HFFc6 (cell line): ENCODE results near the gene CHST12. TPM values are rescaled to one million over a fixed set of nuclear protein-coding genes. Genes with fewer than 3 reads are reported as not detected.

ENCODE experiments used
- DNase-seq: peaks from one replicate; pipeline ENCODE4 v3.0.0-alpha.2; 2018
- H3K27ac Mint-ChIP-seq: 2 replicates; pipeline ENCODE4 v1.8.0; 2020; ENCODE audit warnings: mild to moderate bottlenecking, mixed read lengths
- H3K27me3 Mint-ChIP-seq: 2 replicates; pipeline ENCODE4 v1.8.0; 2021; ENCODE audit warnings: mild to moderate bottlenecking, moderate library complexity, mixed read lengths; ENCODE audit not compliant: insufficient read depth
- H3K36me3 Mint-ChIP-seq: 2 replicates; pipeline ENCODE4 v1.8.0; 2021; ENCODE audit warnings: low read depth, mixed read lengths
- H3K4me1 Mint-ChIP-seq: 2 replicates; pipeline ENCODE4 v1.8.0; 2020; ENCODE audit warnings: low read depth, mixed read lengths
- H3K4me3 Mint-ChIP-seq: 2 replicates; pipeline ENCODE4 v1.8.0; 2020; ENCODE audit warnings: mild to moderate bottlenecking, moderate library complexity, mixed read lengths
- H3K9me3 Mint-ChIP-seq: 2 replicates; pipeline ENCODE4 v1.8.0; 2020; ENCODE audit warnings: mild to moderate bottlenecking, mixed read lengths
- total RNA-seq, 6 experiments: library from RNA; stranded (reverse); fragmentation: NEBNext Ultra II Directional; extraction: Animal tissue kit (Norgen Biotek cat#: 25700); gene quantifications; 2 replicates in 1 of 6; 3 replicates in 5 of 6; pipeline ENCODE4 v1.2.3, GENCODE V29; 2021
- TF ChIP-seq, protein P1 (sequence below): fragments of 200-600 bp; sonication (generic); IDR thresholded peaks from 2 replicates; pipeline ENCODE4 v1.5.0; 2021; ENCODE audit warnings: antibody characterized with exemption, mild to moderate bottlenecking

The CHST12 gene
- total RNA-seq, 6 experiments from 2014 or later, result 25.7 to 31.4 (median 27.2) TPM

DNA sequence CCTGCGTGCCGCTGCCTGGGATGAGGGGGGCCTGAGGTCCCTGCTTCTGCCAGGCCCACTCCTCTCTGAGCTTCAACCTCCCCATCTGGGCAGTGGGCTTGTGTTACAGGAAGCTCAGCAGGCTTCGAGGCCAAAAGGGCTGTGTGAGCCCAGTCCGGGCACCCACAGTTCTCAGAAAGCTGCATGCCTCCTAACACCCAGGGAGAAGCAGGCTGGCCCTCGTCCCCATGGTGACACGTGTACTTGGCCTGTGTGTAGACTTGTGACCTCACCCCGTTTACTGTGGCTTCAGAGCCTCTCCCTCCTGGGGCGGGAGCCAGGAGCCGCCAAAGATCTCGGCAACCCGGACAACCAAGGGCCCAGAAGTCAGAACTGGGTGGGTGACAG is 75.0 kb downstream of the CHST12 start:
- no peak overlapping the region; the same call in 1 of the 2 replicates for H3K27ac Mint-ChIP-seq
- H3K4me1 Mint-ChIP-seq, result peaks cover 8% of the 10 kb centered on the region
- DNase-seq, result no peak

DNA sequence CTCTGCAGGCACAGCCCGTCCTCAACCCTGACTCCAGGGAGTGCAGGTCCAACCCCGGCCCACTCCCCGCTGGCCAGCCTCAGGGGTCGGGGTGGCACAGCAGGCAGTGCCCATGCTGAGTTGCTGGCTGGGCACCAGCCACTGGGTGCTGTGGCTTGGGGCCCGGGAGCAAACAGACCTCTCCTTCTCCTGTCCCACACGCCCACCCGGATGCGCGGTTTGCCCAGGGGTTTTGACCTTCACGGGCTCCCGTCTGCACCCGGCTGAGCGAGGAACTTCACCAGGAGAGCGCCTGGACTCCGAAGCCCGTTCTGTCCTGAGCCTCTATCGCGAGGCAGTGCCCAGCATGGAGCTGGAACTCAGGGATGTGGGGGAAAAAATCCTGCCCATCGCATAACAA is 75.4 kb downstream of the CHST12 start:
- Mint-ChIP-seq H3K27me3 (peaks cover 10% of the 10 kb centered on the region), H3K4me1 (peaks cover 8% of the 10 kb centered on the region), H3K36me3 (no peaks in the 10 kb centered on the region), H3K4me3 (no peak overlapping the region), H3K9me3 (peaks cover 9% of the 10 kb centered on the region), H3K27ac (no peak overlapping the region)
- TF ChIP-seq, protein P1, sequence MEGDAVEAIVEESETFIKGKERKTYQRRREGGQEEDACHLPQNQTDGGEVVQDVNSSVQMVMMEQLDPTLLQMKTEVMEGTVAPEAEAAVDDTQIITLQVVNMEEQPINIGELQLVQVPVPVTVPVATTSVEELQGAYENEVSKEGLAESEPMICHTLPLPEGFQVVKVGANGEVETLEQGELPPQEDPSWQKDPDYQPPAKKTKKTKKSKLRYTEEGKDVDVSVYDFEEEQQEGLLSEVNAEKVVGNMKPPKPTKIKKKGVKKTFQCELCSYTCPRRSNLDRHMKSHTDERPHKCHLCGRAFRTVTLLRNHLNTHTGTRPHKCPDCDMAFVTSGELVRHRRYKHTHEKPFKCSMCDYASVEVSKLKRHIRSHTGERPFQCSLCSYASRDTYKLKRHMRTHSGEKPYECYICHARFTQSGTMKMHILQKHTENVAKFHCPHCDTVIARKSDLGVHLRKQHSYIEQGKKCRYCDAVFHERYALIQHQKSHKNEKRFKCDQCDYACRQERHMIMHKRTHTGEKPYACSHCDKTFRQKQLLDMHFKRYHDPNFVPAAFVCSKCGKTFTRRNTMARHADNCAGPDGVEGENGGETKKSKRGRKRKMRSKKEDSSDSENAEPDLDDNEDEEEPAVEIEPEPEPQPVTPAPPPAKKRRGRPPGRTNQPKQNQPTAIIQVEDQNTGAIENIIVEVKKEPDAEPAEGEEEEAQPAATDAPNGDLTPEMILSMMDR, result no peak
- no peak for DNase-seq

More for the DNA sequence above, 75.0 kb downstream of the CHST12 start:
- H3K9me3 Mint-ChIP-seq, result peaks cover 8% of the 10 kb centered on the region
- H3K4me3 Mint-ChIP-seq, result no peak overlapping the region
- peaks cover 10% of the 10 kb centered on the region for H3K27me3 Mint-ChIP-seq
- TF ChIP-seq, protein P1, result no peak
- no peaks in the 10 kb centered on the region for H3K36me3 Mint-ChIP-seq

DNA sequence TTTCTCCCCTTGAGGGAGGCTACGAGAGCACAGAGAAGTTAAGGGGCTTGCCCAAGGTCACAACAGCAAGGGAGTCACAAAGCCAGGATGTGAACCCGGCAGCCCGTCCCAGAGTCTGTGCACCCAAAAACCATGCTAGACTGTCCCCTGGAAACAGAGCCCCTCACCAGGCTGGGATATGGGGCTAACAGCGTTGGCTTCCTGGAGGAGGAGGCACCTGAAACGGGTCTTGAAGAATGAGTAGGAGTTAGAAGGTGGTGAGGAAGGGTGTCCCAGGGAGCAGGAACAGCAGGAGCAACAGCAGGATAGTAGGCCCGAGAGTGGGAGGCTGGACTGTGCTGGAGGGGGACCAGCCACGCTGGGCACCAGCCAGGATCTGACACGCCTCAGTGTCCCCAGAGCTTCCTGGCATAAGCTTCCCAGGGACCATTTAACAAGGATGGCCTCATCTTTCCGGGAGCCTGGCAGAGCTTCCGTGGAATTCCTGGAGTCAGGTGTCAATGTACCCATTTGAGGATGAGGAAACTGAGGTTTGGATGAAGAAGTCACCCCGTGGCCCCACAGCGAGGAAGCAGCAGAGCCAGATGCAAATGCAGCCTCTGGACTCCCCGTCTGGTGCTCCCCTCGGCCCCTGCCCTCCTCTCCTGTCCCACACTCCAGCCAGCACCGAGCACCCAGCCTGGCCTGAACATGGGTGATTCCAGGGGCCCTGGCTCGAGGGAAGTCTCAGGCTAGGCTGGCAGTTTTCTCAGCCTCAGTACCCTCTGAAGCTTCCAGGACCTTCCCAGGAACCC is 76.1 kb downstream of the CHST12 start:
- H3K27me3 Mint-ChIP-seq, result peaks cover 10% of the 10 kb centered on the region
- no peak for DNase-seq
- H3K27ac Mint-ChIP-seq, result no peak overlapping the region
- no peaks in the 10 kb centered on the region for H3K36me3 Mint-ChIP-seq
- H3K9me3 Mint-ChIP-seq, result peaks cover 9% of the 10 kb centered on the region
- TF ChIP-seq, protein P1, result no peak
- H3K4me3 Mint-ChIP-seq, result no peak overlapping the region
- H3K4me1 Mint-ChIP-seq, result peaks cover 8% of the 10 kb centered on the region

DNA sequence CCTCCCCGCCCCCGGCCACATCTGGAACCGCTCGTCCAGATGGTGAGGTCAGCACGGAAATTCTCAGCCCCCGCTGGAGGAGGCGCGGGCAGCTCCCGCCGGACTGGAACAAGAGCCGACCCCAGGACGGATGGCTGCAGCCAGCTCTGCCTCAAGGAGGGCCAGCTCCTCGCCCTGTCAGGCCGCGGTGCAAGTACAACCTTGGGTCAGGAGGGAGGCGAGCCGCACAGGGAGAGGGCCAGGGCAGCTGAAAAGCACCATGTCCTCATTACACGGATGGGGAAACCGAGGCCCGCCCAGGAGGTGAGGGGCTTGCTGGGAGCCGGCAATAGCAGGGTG is 76.6 kb downstream of the CHST12 start:
- H3K4me3 Mint-ChIP-seq, result no peak overlapping the region
- H3K27me3 Mint-ChIP-seq, result peaks cover 10% of the 10 kb centered on the region
- no peaks in the 10 kb centered on the region for H3K36me3 Mint-ChIP-seq
- peaks cover 8% of the 10 kb centered on the region for H3K4me1 Mint-ChIP-seq
- no peak overlapping the region for H3K27ac Mint-ChIP-seq
- peaks cover 9% of the 10 kb centered on the region for H3K9me3 Mint-ChIP-seq
- no peak for DNase-seq
- TF ChIP-seq, protein P1, result no peak

DNA sequence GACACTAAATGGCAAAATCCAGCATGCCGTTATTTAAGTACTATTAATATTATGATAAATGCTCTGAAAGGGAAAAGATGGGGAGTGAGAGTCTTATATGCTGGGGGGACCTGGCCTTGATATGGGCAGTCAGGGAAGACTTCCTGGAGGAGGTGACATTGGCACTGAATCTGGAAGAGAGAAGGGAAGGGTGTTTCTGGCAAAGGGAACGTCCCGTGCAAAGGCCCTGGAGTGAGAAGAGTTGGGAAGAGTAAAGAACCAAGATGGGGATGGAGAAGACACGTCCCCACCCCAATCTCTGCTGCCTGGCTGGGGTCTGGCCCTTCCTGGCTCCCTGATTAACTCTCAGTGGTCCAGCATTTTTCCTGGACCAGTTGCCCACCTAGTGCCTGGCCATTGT is 77.8 kb downstream of the CHST12 start:
- TF ChIP-seq, protein P1, result no peak
- H3K36me3 Mint-ChIP-seq, result no peaks in the 10 kb centered on the region

More for the DNA sequence above, 77.8 kb downstream of the CHST12 start:
- Mint-ChIP-seq H3K4me1 (peaks cover 8% of the 10 kb centered on the region), H3K27me3 (peaks cover 10% of the 10 kb centered on the region), H3K27ac (no peak overlapping the region), H3K4me3 (no peak overlapping the region), H3K9me3 (peaks cover 9% of the 10 kb centered on the region)
- no peak for DNase-seq
